GM19043 (cell line): ENCODE measurements around the gene OR14J1.
"Not testable (repeated sequence)": the region's sequence is repeated elsewhere in the genome, so short reads cannot be mapped to it uniquely, and the experiment has no call there.

ENCODE experiments used
- ATAC-seq: cut with Tn5 transposase; IDR thresholded peaks from one replicate; pipeline ENCODE4 v1.9.1; 2021; ENCODE audit warnings: low read depth; ENCODE audit not compliant: unreplicated experiment

The OR14J1 gene, protein sequence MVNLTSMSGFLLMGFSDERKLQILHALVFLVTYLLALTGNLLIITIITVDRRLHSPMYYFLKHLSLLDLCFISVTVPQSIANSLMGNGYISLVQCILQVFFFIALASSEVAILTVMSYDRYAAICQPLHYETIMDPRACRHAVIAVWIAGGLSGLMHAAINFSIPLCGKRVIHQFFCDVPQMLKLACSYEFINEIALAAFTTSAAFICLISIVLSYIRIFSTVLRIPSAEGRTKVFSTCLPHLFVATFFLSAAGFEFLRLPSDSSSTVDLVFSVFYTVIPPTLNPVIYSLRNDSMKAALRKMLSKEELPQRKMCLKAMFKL

DNA sequence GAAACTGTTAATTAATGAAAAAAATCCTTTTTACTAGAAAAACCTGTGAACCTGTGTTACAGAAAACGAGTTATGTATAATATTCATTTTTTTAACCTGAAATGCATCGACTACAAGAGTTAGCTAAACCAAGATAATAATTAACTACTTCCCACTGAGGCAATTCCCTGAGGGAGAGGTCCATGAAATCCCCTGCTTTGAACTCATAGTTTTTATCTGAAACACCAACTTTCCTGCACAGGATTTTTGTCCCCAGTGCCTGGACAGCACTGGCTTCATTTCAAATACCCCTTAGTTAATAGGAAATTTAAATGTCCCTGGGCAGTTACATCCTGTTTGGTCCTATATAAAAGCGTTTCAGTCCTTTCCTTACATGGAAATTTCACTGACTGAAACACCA lies at the start of gene OR14J1:
Gene OR14J1 (plus strand): TSS at position 386 of the 400 bp plus-strand sequence. CDS start 4,989 bp downstream, outside the sequence.
- ATAC-seq: no peak

DNA sequence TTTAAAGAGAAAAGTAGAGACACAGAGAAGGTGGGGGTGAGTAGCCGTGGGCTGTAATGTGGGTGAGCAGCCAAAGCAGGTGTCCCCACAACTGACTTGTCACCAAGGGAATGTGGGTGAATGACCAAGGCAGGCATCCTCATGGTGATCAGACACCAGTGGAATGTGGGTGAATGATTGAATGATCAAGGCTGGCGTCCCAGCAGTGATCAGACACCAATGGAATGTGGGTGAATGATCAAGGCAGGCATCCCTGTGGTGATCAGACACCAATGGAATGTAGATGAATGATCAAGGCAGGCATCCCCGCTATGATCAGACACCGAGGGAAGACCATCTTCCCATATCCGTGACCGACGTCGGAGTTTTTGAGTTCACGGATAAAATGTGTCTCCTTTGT lies 49.8 kb upstream of the OR14J1 start:
- no peak for ATAC-seq

DNA sequence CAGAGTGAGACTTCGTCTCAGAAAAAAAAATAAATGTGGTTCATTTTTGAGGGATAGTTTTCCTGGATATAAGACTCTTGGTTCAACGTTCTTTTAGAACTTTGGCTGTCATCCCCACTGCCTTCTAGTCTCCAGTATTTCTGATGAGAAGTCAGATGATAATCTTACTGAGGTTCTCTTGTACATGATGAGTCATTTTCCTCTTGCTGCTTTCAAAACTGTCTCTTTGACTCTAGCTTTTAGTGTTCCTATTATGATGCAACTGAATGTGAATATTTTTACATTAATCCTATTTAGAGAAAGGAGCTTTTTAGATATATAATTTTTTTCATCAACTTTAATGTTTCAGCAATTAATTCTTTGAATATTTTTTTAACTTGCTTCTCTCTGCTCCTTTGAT lies 46.0 kb upstream of the OR14J1 start:
- no peak for ATAC-seq

DNA sequence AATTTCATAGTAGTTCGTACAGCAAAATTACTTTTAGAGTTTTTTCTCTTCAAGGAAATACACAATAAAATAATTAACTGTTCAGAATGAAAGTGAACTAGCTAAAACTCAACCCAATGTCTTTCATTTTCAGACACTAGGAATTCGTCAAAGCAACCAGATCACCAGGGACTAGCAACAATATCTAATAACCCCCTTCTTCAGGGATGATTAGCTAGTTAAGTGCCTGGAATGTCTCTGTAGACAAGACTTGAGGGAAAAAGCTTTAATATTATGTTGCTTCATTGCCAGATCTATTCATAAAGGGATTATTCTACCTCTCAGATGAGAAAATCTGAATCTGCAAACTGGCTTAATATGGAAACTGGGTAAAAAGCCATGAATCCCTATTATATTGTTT lies 41.8 kb upstream of the OR14J1 start:
- ATAC-seq: no peak

DNA sequence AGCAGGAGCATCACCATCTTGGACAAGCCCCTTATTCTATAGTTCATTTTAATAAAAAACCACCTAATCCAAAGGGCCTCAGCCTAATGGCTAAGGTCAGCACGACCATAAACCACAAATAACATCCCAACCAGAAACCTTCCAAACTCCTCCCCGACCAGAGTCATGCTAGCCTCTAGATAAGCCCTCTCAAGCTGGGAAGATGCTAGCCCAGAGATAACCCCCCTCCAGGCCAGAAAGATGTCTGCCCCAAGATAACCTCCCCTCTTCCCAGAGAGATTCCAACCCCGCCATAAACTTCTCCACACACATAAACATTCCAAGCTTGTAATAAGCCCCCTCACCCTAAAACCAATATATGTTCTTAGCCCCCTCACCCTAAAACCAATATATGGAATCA lies 38.5 kb upstream of the OR14J1 start:
- ATAC-seq: no peak

DNA sequence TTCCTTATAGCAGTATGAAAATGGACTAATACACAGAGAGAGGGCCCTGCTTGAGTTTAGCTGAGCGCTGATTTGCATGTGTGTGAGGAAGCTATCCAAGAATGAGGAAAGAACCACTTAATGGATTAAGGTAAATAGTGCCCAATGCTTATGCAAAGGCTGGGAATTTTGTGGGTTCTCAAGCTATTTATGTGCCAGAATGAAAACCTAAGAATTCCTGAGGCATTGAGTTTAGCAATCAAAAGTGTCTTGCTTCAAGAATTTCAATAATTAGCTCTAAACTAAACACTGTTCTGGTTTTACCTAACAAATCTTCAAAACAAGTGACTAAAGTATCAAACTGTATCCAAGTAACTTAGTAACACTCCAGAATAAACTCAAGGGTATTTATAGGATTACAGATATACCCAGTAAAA lies 7.0 kb upstream of the OR14J1 start:
- no peak for ATAC-seq

DNA sequence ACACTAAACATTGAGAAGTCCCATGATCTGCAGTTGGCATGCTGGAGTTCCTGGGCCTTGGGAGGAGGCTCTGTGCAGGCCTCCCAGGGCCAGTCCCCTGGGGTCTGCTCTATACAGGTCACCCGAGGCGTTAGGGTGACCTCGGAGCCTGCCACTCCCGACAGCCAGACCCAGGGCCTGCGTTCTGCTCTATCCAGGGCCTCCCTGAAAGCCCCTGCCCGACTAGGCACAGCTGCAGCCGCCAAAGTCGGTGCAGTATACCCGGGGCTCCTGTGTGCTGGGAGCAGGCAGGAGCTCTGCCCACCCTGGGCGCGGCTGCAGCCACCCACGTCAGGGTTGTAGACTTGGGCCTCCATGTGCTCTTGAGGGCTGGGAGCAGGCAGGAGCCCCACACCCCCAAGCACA lies 6.3 kb upstream of the OR14J1 start:
- ATAC-seq: no peak

DNA sequence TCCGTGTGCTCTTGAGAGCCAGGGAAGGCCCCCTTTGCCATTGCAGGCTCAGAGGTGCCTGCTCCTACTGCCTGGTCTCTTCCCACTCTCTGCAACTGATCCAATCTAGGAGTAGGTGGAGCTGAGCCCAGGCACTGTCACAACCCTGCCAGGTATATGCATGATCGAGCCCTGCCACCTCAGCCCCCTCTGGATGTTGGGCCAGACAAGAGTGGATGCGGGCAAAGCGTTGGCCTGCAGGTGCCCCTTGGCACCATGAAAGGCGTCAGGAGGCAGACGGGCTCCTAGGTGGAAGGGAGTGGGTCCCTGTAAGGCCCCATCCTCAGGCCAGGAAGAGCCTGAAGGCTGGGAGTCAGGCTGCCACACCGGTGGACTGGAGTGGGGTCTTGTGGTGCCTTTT lies 5.9 kb upstream of the OR14J1 start:
- ATAC-seq: no peak

DNA sequence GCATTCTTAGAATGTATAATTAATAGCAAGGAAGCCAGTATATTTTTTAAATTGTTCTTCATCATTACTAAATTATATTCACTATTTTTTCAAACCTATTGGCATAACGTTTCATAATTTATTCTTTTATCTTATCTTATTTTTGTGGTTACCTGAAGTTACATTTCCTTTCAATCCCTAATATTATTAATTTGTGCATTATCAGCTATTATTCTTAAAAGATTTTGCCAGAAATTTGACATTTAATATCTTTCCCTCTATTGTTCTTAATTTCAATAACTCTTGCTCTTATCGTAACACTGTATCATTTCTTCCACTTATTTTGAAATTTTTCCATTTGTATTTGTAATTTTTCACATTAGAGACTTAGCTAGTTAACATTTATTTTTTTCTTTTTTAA lies 18.4 kb downstream of the OR14J1 start:
- ATAC-seq: no peak

DNA sequence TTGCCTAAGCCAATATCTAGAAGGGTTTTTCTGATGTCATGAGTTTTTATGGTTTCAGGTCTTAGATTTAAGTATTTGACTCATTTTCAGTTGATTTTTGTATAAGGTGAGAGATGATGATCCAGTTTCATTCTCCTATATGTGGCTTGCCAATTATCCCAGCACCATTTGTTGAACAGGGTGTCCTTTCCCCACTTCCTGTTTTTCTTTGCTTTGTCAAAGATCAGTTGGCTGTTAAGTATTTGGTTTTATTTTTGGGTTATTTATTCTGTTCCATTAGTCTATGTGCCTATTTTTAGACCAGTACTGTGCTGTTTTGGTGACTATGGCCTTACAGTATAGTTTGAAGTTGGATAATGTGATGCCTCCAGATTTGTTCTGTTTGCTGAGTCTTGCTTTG lies 21.8 kb downstream of the OR14J1 start:
- ATAC-seq: not testable (repeated sequence)

DNA sequence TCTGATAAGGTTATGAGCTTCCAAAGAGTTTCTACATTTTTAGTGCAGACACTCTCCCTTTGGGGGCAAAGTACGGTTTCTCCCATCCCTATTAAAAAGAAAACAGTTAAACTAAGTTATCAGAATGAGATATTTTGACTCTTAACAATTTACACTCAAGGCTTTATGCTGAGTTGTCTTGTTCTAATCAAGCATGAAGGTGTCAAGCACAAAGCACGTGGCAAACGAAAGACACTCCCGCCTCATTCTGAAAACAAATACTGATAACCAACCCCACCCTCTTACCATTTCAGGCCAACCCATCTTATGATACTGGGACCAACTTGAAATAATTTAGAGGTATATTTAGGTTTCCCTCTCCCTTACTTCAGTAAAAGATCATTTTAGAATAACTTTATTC lies 24.3 kb downstream of the OR14J1 start:
- no peak for ATAC-seq

DNA sequence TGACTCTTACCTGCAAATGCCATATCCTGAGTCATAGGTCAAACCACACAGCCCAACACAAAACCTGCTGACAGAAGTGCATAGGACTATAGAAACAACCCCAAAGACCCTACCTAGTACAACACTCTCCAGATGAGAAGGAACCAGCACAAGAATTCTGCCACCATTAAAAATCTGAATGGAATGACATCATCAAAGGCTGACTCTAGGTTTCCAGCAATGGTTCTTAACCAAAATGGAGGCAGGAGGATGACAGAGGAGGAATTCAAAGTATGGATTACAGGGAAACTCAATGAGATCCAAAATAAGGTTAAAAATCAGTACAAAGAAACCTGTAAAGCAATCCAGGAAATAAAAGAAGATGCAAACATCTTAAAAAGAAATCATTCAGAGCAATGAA lies 31.2 kb downstream of the OR14J1 start:
- no peak for ATAC-seq

DNA sequence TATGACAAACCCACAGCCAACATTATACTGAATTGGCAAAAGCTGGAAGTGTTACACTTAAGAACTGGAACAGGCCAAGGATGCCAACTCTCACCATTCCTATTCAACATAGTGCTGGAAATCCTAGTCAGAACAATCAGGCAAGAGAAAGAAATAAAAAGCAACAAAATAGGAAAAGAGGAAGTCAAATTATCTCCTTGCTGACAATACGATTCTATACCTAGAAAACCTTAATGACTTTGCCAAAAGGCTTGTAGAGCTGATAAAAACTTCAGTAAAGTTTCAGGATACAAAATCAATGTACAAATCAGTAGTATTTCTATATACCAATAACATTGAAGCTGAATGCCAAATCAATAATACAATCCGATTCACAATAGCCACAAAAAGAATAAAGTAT lies 34.8 kb downstream of the OR14J1 start:
- no peak for ATAC-seq

DNA sequence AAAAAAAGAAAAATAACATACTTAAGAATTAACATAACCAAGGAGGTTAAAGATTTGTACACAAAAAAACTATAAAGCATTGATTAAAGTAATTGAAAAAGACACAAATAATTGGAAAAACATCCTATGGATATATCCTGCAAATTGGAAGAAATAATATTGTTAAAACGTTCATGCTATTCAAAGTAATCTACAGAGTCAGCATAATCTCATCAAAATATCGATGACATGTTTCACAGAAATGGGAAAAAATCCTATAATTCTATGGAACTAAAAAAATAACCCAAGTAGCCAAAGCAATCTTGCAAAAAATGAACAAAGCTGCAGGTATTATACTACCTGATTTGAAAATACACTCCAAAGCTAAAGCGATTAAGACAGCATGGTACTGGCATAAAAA lies 43.9 kb downstream of the OR14J1 start:
- ATAC-seq: no peak

DNA sequence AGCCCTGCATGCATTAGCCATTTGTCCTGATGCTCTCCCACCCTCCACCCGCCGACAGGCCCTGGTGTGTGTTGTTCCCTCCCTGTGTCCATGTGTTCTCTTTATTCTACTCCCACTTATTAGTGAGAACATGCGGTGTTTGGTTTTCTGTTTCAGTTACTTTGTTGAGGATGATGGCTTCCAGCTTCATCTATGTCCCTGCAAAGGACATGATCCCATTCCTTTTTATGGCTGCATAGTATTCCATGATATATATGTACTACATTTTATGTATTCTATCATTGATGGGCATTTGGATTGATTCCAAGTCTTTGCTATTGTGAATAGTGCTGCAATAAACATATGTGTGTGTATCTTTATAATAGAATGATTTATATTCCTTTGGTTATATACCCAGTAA lies 47.8 kb downstream of the OR14J1 start:
- ATAC-seq: not testable (repeated sequence)

DNA sequence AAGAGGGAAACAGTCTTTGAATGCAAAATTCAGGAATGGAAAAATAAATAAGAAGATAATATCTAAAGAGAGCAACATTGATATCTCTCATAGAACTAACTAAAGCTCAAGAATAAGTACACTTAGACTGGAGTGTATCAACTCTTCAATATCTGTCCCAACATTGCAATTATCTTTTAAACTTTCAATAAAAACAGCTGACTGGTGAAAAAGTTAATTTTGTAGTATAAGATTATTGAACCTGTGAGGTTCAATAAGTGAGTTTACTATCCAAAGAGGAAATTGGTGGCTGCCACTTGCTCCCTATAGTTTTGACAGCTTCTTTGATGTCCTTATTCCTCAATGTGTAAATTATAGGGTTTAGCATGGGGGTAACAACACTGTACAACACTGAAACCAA lies 53.5 kb downstream of the OR14J1 start:
- no peak for ATAC-seq

DNA sequence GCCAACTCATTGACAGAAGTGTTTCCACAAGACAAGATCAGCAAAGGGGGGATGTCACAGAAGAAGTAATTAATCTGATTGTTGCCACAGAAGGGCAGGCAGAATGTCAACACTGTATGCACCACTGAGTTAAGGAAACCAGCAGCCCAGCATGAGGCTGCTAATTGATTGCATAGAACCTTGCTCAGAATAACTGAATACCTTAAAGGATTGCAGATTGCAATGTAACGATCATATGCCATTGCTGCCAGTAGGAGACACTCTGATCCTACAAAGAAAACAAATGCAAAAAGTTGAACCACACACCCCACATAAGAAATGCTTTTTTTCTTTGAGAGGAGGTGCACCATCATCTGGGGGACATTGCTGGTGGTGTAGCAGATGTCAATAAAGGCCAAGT lies 54.1 kb downstream of the OR14J1 start:
- no peak for ATAC-seq
